HepG2 (cell line): ENCODE results near the gene GPT2.
A peak's percentile ranks its signal among the peaks of the same experiment; 100 is the strongest.

Source experiments
- BORCS8-MEF2B ChIP-seq: sonication (generic); formaldehyde crosslinking; IDR thresholded peaks from 2 replicates; pipeline ENCODE4 v1.8.0; 2022; ENCODE audit warnings: mild to moderate bottlenecking, missing genetic modification reagents
- CTCF ChIP-seq: sonication (generic); formaldehyde crosslinking; IDR thresholded peaks from 2 replicates; pipeline ENCODE4 v1.5.0; 2020; ENCODE audit warnings: mild to moderate bottlenecking, missing genetic modification reagents, moderate library complexity
- GTF3A ChIP-seq: sonication (generic); formaldehyde crosslinking; conservative IDR thresholded peaks from 2 replicates; pipeline ENCODE4 v1.4.0; 2020; ENCODE audit warnings: mild to moderate bottlenecking, missing genetic modification reagents
- HDAC2 ChIP-seq: sonication (generic); formaldehyde crosslinking; IDR thresholded peaks from 2 replicates; pipeline ENCODE4 v1.4.0; 2020; ENCODE audit warnings: missing genetic modification reagents
- IRF1 ChIP-seq: sonication (generic); formaldehyde crosslinking; IDR thresholded peaks from 2 replicates; pipeline ENCODE4 v1.4.0; 2020; ENCODE audit warnings: low read depth, mild to moderate bottlenecking, missing genetic modification reagents
- NFYB ChIP-seq: sonication (generic); formaldehyde crosslinking; IDR thresholded peaks from 2 replicates; pipeline ENCODE4 v1.4.0; 2020; ENCODE audit warnings: missing genetic modification reagents
- POLR2A ChIP-seq, 2 experiments: IDR thresholded peaks; 2 replicates each; pipeline ENCODE4 v1.6.1; 2011; ENCODE audit warnings: low read depth in 2 of 2, low read length in 2 of 2, mild to moderate bottlenecking in 1 of 2, moderate library complexity in 1 of 2; ENCODE audit not compliant: insufficient read depth in 1 of 2
- SOX6 ChIP-seq, 2 experiments: fragments of 450-650 bp in 1 of 2; sonication (generic) in 1 of 2; formaldehyde crosslinking in 1 of 2; IDR thresholded peaks; 2 replicates each; pipeline versions ENCODE4 v1.4.0 to v1.6.1; 2017 to 2020; ENCODE audit warnings: antibody characterized with exemption in 1 of 2, mild to moderate bottlenecking in 1 of 2, missing genetic modification reagents in 1 of 2
- ZNF274 ChIP-seq: sonication (generic); formaldehyde crosslinking; IDR thresholded peaks from 2 replicates; pipeline ENCODE4 v1.5.1; 2020; ENCODE audit warnings: mild to moderate bottlenecking, missing genetic modification reagents
- ZNF33A ChIP-seq: sonication (generic); formaldehyde crosslinking; IDR thresholded peaks from 2 replicates; pipeline ENCODE4 v1.5.1; 2020; ENCODE audit warnings: missing genetic modification reagents, mild to moderate bottlenecking, moderate library complexity, borderline replicate concordance
- ZNF766 ChIP-seq: sonication (generic); formaldehyde crosslinking; IDR thresholded peaks from 2 replicates; pipeline ENCODE4 v1.5.0; 2020; ENCODE audit warnings: missing genetic modification reagents, borderline replicate concordance
- ZSCAN21 ChIP-seq: sonication (generic); formaldehyde crosslinking; IDR thresholded peaks from 2 replicates; pipeline ENCODE4 v1.8.0; 2022; ENCODE audit warnings: mild to moderate bottlenecking, missing genetic modification reagents, moderate library complexity, borderline replicate concordance

- TF ChIP-seq ZNF766 = no peak
- no peak for TF ChIP-seq SOX6 (IDR thresholded peaks at IDR 0.05)
- TF ChIP-seq SOX6 (CRISPR knock-in tag; IDR thresholded peaks at IDR 0.05) = no peak
- no peak for TF ChIP-seq ZNF274 (CRISPR knock-in tag)
- no peak for TF ChIP-seq ZNF33A (CRISPR knock-in tag)
- peak; percentile 49 for TF ChIP-seq CTCF
- no peak for TF ChIP-seq POLR2A (IDR thresholded peaks at IDR 0.05; ENCODE audit: insufficient read depth in 1 of 2, low read depth in 2 of 2, low read length in 2 of 2)
- no peak for TF ChIP-seq BORCS8-MEF2B (CRISPR knock-in tag)
- no peak for TF ChIP-seq GTF3A (CRISPR knock-in tag)
- no peak for TF ChIP-seq HDAC2 (CRISPR knock-in tag)
- TF ChIP-seq ZSCAN21 = no peak
- no peak for TF ChIP-seq NFYB
- no peak for TF ChIP-seq IRF1 (CRISPR knock-in tag)
Measured at GRCh38 chr16:46857368-46857945, 26.7 kb upstream of the GPT2 start.
